WTC11 (cell line): Measurements from ENCODE around the gene ASB2. TPM values are rescaled to one million over a fixed set of nuclear protein-coding genes. Genes with fewer than 3 reads are reported as not detected.

Experiments used
- ATAC-seq: fragments of 200-7000 bp; cut with Tn5 transposase; 2 replicates; pipeline ENCODE4 v1.10.0; 2021; ENCODE audit warnings: mild to moderate bottlenecking, moderate library complexity
- CTCF ChIA-PET: fragments of 300-600 bp; sonication (Branson Sonifier 250); formaldehyde crosslinking; loops from one replicate; lab custom pipeline; 2021; ENCODE audit warnings: antibody characterized with exemption; lab: Charles Lee
- POLR2A ChIA-PET: fragments of 350-600 bp; sonication (Branson Sonifier 250); formaldehyde crosslinking; loops from one replicate; lab custom pipeline; 2021; ENCODE audit warnings: antibody characterized with exemption; lab: Charles Lee
- DNase-seq: peaks from one replicate; pipeline ENCODE4 v3.0.0; 2021; ENCODE audit warnings: low spot score
- H3K27ac Mint-ChIP-seq: 2 replicates; pipeline ENCODE4 v1.8.0; 2021; ENCODE audit warnings: mixed read lengths
- H3K27me3 Mint-ChIP-seq: 2 replicates; pipeline ENCODE4 v1.8.0; 2021; ENCODE audit warnings: low read depth, mild to moderate bottlenecking, moderate library complexity, mixed read lengths
- H3K36me3 Mint-ChIP-seq: 2 replicates; pipeline ENCODE4 v1.8.0; 2021; ENCODE audit warnings: mixed read lengths
- H3K4me1 Mint-ChIP-seq: 2 replicates; pipeline ENCODE4 v1.8.0; 2022; ENCODE audit warnings: mixed read lengths
- H3K4me3 Mint-ChIP-seq: 2 replicates; pipeline ENCODE4 v1.8.0; 2021; ENCODE audit warnings: mild to moderate bottlenecking, moderate library complexity, mixed read lengths
- H3K9me3 Mint-ChIP-seq: 2 replicates; pipeline ENCODE4 v1.8.0; 2021; ENCODE audit warnings: mixed read lengths
- CDX4 ChIP-seq: fragments of 250-450 bp; sonication (Bioruptor Pico); IDR thresholded peaks from 2 replicates; pipeline ENCODE4 v1.9.0; 2021; ENCODE audit warnings: moderate library complexity, mild to moderate bottlenecking, inconsistent platforms, borderline replicate concordance
- CREB1 ChIP-seq: sonication (generic); formaldehyde crosslinking; IDR thresholded peaks from 2 replicates; pipeline ENCODE4 v1.8.0; 2023; ENCODE audit warnings: mild to moderate bottlenecking, missing genetic modification reagents
- E2F1 ChIP-seq: sonication (generic); formaldehyde crosslinking; IDR thresholded peaks from 2 replicates; pipeline ENCODE4 v1.8.0; 2022; ENCODE audit warnings: mild to moderate bottlenecking, missing genetic modification reagents
- IRF2 ChIP-seq: sonication (generic); formaldehyde crosslinking; IDR thresholded peaks from 2 replicates; pipeline ENCODE4 v1.8.0; 2022; ENCODE audit warnings: low read depth, missing genetic modification reagents, borderline replicate concordance
- JUN ChIP-seq: sonication (generic); formaldehyde crosslinking; IDR thresholded peaks from 2 replicates; pipeline ENCODE4 v1.8.0; 2023; ENCODE audit warnings: mild to moderate bottlenecking, missing genetic modification reagents
- NFATC4 ChIP-seq: fragments of 250-450 bp; sonication (Bioruptor Pico); IDR thresholded peaks from 2 replicates; pipeline ENCODE4 v1.9.0; 2021; ENCODE audit warnings: mild to moderate bottlenecking
- SMAD3 ChIP-seq: sonication (generic); formaldehyde crosslinking; IDR thresholded peaks from 2 replicates; pipeline ENCODE4 v1.8.0; 2022; ENCODE audit warnings: missing genetic modification reagents, mild to moderate bottlenecking, borderline replicate concordance
- ZNF317 ChIP-seq: sonication (generic); formaldehyde crosslinking; IDR thresholded peaks from 2 replicates; pipeline ENCODE4 v1.8.1; 2023; ENCODE audit warnings: low read depth, mild to moderate bottlenecking, moderate library complexity, missing genetic modification reagents, borderline replicate concordance
- ZNF423 ChIP-seq: fragments of 250-450 bp; sonication (Bioruptor Pico); IDR thresholded peaks from 2 replicates; pipeline ENCODE4 v2.1.2; 2022; ENCODE audit warnings: mild to moderate bottlenecking, moderate library complexity
- ZNF532 ChIP-seq: fragments of 250-450 bp; sonication (Bioruptor Pico); IDR thresholded peaks from 2 replicates; pipeline ENCODE4 v1.9.0; 2021; ENCODE audit warnings: mild to moderate bottlenecking, borderline replicate concordance
- ZNF671 ChIP-seq: fragments of 250-450 bp; sonication (Bioruptor Pico); IDR thresholded peaks from 2 replicates; pipeline ENCODE4 v1.8.0; 2021; ENCODE audit warnings: mild to moderate bottlenecking
- total RNA-seq: library from RNA; stranded (reverse); gene quantifications from 3 replicates; pipeline ENCODE4 v1.2.3, GENCODE V29; 2021
- TF ChIP-seq, protein P1 (sequence below): sonication (generic); formaldehyde crosslinking; IDR thresholded peaks from 2 replicates; pipeline ENCODE4 v1.8.1; 2023; ENCODE audit warnings: mild to moderate bottlenecking, missing genetic modification reagents, borderline replicate concordance
- TF ChIP-seq, protein P2 (sequence below): fragments of 250-450 bp; sonication (Bioruptor Pico); conservative IDR thresholded peaks from 2 replicates; pipeline ENCODE4 v1.9.0; 2021; ENCODE audit warnings: mild to moderate bottlenecking
- TF ChIP-seq, protein P3 (sequence below): sonication (generic); formaldehyde crosslinking; conservative IDR thresholded peaks from 2 replicates; pipeline ENCODE4 v1.8.1; 2022; ENCODE audit warnings: mild to moderate bottlenecking, missing genetic modification reagents
- TF ChIP-seq, protein P4 (sequence below): sonication (generic); formaldehyde crosslinking; IDR thresholded peaks from 2 replicates; pipeline ENCODE4 v1.8.0; 2022; ENCODE audit warnings: missing genetic modification reagents

Gene ASB2
- total RNA-seq, 1 experiment from 2014 or later: 0.37 TPM

GRCh38 chr14:93914278-93914677 is 62.1 kb downstream of the ASB2 start (continued):
- TF ChIP-seq CDX4 (CRISPR knock-in tag) (no peak), JUN (no peak)
- TF ChIP-seq, protein P1, sequence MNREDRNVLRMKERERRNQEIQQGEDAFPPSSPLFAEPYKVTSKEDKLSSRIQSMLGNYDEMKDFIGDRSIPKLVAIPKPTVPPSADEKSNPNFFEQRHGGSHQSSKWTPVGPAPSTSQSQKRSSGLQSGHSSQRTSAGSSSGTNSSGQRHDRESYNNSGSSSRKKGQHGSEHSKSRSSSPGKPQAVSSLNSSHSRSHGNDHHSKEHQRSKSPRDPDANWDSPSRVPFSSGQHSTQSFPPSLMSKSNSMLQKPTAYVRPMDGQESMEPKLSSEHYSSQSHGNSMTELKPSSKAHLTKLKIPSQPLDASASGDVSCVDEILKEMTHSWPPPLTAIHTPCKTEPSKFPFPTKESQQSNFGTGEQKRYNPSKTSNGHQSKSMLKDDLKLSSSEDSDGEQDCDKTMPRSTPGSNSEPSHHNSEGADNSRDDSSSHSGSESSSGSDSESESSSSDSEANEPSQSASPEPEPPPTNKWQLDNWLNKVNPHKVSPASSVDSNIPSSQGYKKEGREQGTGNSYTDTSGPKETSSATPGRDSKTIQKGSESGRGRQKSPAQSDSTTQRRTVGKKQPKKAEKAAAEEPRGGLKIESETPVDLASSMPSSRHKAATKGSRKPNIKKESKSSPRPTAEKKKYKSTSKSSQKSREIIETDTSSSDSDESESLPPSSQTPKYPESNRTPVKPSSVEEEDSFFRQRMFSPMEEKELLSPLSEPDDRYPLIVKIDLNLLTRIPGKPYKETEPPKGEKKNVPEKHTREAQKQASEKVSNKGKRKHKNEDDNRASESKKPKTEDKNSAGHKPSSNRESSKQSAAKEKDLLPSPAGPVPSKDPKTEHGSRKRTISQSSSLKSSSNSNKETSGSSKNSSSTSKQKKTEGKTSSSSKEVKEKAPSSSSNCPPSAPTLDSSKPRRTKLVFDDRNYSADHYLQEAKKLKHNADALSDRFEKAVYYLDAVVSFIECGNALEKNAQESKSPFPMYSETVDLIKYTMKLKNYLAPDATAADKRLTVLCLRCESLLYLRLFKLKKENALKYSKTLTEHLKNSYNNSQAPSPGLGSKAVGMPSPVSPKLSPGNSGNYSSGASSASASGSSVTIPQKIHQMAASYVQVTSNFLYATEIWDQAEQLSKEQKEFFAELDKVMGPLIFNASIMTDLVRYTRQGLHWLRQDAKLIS (CRISPR knock-in tag): no peak
- TF ChIP-seq, all 79 proteins: peak for 0

GRCh38 chr14:93912782-93913181 is 63.6 kb downstream of the ASB2 start:
- H3K4me1 Mint-ChIP-seq: no peaks in the 10 kb centered on the region
- H3K9me3 Mint-ChIP-seq: no peaks in the 10 kb centered on the region
- CTCF ChIA-PET: interaction anchor here (0.5 to 3.8 kb wide), 2 partner anchors 9 to 258 kb away, joined by 3 to 19 read pairs; no protein-coding TSS in a partner anchor
- H3K36me3 Mint-ChIP-seq: no peaks in the 10 kb centered on the region
- H3K27me3 Mint-ChIP-seq: no peaks in the 10 kb centered on the region; the same call in 1 of the 2 replicates
- H3K4me3 Mint-ChIP-seq: no peak overlapping the region
- TF ChIP-seq, protein P2, sequence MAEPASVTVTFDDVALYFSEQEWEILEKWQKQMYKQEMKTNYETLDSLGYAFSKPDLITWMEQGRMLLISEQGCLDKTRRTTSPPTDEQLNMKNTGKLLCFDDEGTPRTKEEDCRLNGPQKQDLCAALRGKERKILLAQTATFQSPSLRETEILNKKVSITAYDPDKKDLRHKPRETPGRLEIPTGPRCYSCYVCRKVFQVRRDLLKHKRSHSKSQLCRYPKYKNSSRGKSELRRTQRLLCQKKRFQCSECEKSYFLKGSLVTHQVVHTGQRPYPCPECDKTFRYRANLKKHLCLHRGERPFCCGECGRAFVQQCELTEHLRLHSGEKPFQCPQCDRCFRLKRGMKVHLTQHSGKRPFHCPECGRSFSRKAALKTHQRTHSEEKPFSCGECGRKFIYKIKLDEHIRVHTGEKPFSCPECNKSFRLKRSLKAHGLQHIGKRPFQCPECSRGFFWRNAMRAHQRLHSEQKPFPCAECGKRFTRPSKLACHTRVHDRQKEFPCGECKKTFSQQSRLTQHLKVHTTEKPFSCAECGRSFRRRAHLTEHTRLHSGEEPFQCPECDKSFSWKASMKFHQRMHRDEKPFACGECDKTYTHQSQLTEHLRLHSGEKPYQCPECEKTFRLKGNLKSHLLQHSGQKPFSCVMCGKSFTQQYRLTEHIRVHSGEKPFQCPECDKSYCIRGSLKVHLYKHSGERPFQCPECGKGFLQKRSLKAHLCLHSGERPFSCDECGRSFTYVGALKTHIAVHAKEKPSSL (CRISPR knock-in tag): no peak
- TF ChIP-seq E2F1 (CRISPR knock-in tag): no peak
- no peak for TF ChIP-seq NFATC4 (CRISPR knock-in tag)
- ATAC-seq: no peak
- POLR2A ChIA-PET: no interaction called here
- H3K27ac Mint-ChIP-seq: no peak overlapping the region
- DNase-seq: no peak

GRCh38 chr14:93911975-93912615 is 64.3 kb downstream of the ASB2 start:
- POLR2A ChIA-PET: no interaction called here
- Mint-ChIP-seq H3K4me1 (no peaks in the 10 kb centered on the region), H3K27me3 (no peaks in the 10 kb centered on the region; the same call in 1 of the 2 replicates), H3K27ac (no peak overlapping the region), H3K36me3 (no peaks in the 10 kb centered on the region), H3K9me3 (no peaks in the 10 kb centered on the region), H3K4me3 (no peak overlapping the region)
- no peak for ATAC-seq
- DNase-seq: no peak
- CTCF ChIA-PET: interaction anchor here (3.8 kb wide), 1 partner anchor 8 kb away, joined by 19 read pairs; no protein-coding TSS in a partner anchor
- no peak for TF ChIP-seq ZNF423 (CRISPR knock-in tag)
- no peak for TF ChIP-seq ZNF671 (CRISPR knock-in tag)
- TF ChIP-seq, protein P3, sequence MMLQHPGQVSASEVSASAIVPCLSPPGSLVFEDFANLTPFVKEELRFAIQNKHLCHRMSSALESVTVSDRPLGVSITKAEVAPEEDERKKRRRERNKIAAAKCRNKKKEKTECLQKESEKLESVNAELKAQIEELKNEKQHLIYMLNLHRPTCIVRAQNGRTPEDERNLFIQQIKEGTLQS: no peak
- no peak for TF ChIP-seq ZNF317
- TF ChIP-seq CREB1 (CRISPR knock-in tag): no peak
- TF ChIP-seq SMAD3 (CRISPR knock-in tag): no peak
- TF ChIP-seq IRF2 (CRISPR knock-in tag): no peak
- TF ChIP-seq, protein P4, sequence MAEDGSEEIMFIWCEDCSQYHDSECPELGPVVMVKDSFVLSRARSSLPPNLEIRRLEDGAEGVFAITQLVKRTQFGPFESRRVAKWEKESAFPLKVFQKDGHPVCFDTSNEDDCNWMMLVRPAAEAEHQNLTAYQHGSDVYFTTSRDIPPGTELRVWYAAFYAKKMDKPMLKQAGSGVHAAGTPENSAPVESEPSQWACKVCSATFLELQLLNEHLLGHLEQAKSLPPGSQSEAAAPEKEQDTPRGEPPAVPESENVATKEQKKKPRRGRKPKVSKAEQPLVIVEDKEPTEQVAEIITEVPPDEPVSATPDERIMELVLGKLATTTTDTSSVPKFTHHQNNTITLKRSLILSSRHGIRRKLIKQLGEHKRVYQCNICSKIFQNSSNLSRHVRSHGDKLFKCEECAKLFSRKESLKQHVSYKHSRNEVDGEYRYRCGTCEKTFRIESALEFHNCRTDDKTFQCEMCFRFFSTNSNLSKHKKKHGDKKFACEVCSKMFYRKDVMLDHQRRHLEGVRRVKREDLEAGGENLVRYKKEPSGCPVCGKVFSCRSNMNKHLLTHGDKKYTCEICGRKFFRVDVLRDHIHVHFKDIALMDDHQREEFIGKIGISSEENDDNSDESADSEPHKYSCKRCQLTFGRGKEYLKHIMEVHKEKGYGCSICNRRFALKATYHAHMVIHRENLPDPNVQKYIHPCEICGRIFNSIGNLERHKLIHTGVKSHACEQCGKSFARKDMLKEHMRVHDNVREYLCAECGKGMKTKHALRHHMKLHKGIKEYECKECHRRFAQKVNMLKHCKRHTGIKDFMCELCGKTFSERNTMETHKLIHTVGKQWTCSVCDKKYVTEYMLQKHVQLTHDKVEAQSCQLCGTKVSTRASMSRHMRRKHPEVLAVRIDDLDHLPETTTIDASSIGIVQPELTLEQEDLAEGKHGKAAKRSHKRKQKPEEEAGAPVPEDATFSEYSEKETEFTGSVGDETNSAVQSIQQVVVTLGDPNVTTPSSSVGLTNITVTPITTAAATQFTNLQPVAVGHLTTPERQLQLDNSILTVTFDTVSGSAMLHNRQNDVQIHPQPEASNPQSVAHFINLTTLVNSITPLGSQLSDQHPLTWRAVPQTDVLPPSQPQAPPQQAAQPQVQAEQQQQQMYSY (CRISPR knock-in tag): no peak
- no peak for TF ChIP-seq ZNF532 (CRISPR knock-in tag)
